H9 (cell line): ENCODE measurements around the gene CCR3. TPM values are rescaled to one million over a fixed set of nuclear protein-coding genes. Genes with fewer than 3 reads are reported as not detected.

Source experiments
- DNase-seq: peaks from one replicate; pipeline ENCODE4 v3.0.0-alpha.2; 2017
- H2AFZ ChIP-seq: one replicate; pipeline ENCODE4 v1.6.1; 2013; ENCODE audit warnings: mild to moderate bottlenecking, low read length, control low read depth, moderate library complexity
- H2AK5ac ChIP-seq: 2 replicates; pipeline ENCODE4 v1.6.1; 2013; ENCODE audit warnings: low read length, control low read depth, mixed read lengths; ENCODE audit not compliant: insufficient read length
- H2BK120ac ChIP-seq: one replicate; pipeline ENCODE4 v1.6.1; 2013; ENCODE audit warnings: low read depth, mild to moderate bottlenecking, low read length, control low read depth, inconsistent platforms; ENCODE audit not compliant: poor library complexity, severe bottlenecking
- H2BK12ac ChIP-seq: 2 replicates; pipeline ENCODE4 v1.6.1; 2013; ENCODE audit warnings: low read length, control low read depth, mixed read lengths, low read depth; ENCODE audit not compliant: insufficient read length
- H2BK15ac ChIP-seq: 2 replicates; pipeline ENCODE4 v1.6.1; 2013; ENCODE audit warnings: low read depth, low read length, control low read depth
- H2BK20ac ChIP-seq: one replicate; pipeline ENCODE4 v1.6.1; 2013; ENCODE audit warnings: low read depth, mild to moderate bottlenecking, low read length, control low read depth, inconsistent platforms; ENCODE audit not compliant: poor library complexity, severe bottlenecking
- H2BK5ac ChIP-seq: 2 replicates; pipeline ENCODE4 v1.6.1; 2013; ENCODE audit warnings: low read length, control low read depth, mixed read lengths; ENCODE audit not compliant: insufficient read length
- H3K14ac ChIP-seq: 2 replicates; pipeline ENCODE4 v1.6.1; 2013; ENCODE audit warnings: low read length, control low read depth; ENCODE audit not compliant: insufficient read depth
- H3K18ac ChIP-seq: 2 replicates; pipeline ENCODE4 v1.6.1; 2013; ENCODE audit warnings: low read depth, mild to moderate bottlenecking, mixed read lengths, low read length, control low read depth; ENCODE audit not compliant: insufficient read length
- H3K23ac ChIP-seq: 2 replicates; pipeline ENCODE4 v1.6.1; 2013; ENCODE audit warnings: low read length, control low read depth, mixed read lengths, low read depth; ENCODE audit not compliant: insufficient read length
- H3K23me2 ChIP-seq: 2 replicates; pipeline ENCODE4 v1.6.1; 2013; ENCODE audit warnings: low read depth, mild to moderate bottlenecking, mixed read lengths, low read length, control low read depth; ENCODE audit not compliant: insufficient read length, poor library complexity, severe bottlenecking
- H3K27ac ChIP-seq: 2 replicates; pipeline ENCODE4 v1.5.1; 2013; ENCODE audit warnings: low read length, control low read depth, mixed read lengths, low read depth; ENCODE audit not compliant: insufficient read length
- H3K27me3 ChIP-seq: 2 replicates; pipeline ENCODE4 v1.6.1; 2013; ENCODE audit warnings: low read length, control low read depth, inconsistent platforms; ENCODE audit not compliant: insufficient read depth
- H3K4ac ChIP-seq: 2 replicates; pipeline ENCODE4 v1.6.1; 2013; ENCODE audit warnings: low read depth, mild to moderate bottlenecking, control low read depth, inconsistent platforms, low read length, moderate library complexity
- H3K4me1 ChIP-seq: 2 replicates; pipeline ENCODE4 v1.6.1; 2013; ENCODE audit warnings: low read length, control low read depth, inconsistent platforms; ENCODE audit not compliant: insufficient read depth
- H3K4me2 ChIP-seq: 2 replicates; pipeline ENCODE4 v1.6.1; 2013; ENCODE audit warnings: low read length, control low read depth, mixed read lengths; ENCODE audit not compliant: insufficient read length, insufficient read depth
- H3K56ac ChIP-seq: 2 replicates; pipeline ENCODE4 v1.6.1; 2013; ENCODE audit warnings: low read depth, mild to moderate bottlenecking, mixed read lengths, low read length, control low read depth; ENCODE audit not compliant: insufficient read length
- H3K79me1 ChIP-seq: 2 replicates; pipeline ENCODE4 v1.6.1; 2013; ENCODE audit warnings: low read depth, mild to moderate bottlenecking, moderate library complexity, low read length, control low read depth, inconsistent platforms; ENCODE audit not compliant: insufficient read depth, poor library complexity, severe bottlenecking
- H3K79me2 ChIP-seq: 2 replicates; pipeline ENCODE4 v1.6.1; 2013; ENCODE audit warnings: low read length, control low read depth, inconsistent platforms; ENCODE audit not compliant: insufficient read depth
- H3K9ac ChIP-seq: 2 replicates; pipeline ENCODE4 v1.6.1; 2013; ENCODE audit warnings: low read length, control low read depth, mixed read lengths; ENCODE audit not compliant: insufficient read length; ENCODE audit errors: extremely low read depth
- H3K9me3 ChIP-seq: one replicate; pipeline ENCODE4 v1.6.1; 2013; ENCODE audit warnings: low read depth, low read length, inconsistent platforms; ENCODE audit not compliant: control insufficient read depth
- H3T11ph ChIP-seq: one replicate; pipeline ENCODE4 v1.6.1; 2013; ENCODE audit warnings: mild to moderate bottlenecking, low read length, control low read depth, inconsistent platforms
- H4K20me1 ChIP-seq: one replicate; pipeline ENCODE4 v1.6.1; 2013; ENCODE audit not compliant: control insufficient read depth, insufficient read length, insufficient read depth
- H4K5ac ChIP-seq: 2 replicates; pipeline ENCODE4 v1.6.1; 2013; ENCODE audit warnings: low read depth, mild to moderate bottlenecking, mixed read lengths, low read length, control low read depth; ENCODE audit not compliant: insufficient read length
- H4K8ac ChIP-seq: replicated peaks from 2 replicates; pipeline ENCODE4 v1.6.1; 2013; ENCODE audit warnings: low read length, control low read depth, mixed read lengths, low read depth; ENCODE audit not compliant: insufficient read length
- H4K91ac ChIP-seq: 2 replicates; pipeline ENCODE4 v1.6.1; 2013; ENCODE audit warnings: low read depth, mild to moderate bottlenecking, moderate library complexity, mixed read lengths, low read length, control low read depth; ENCODE audit not compliant: insufficient read length
- H3K27ac Mint-ChIP-seq, 3 experiments: 2 replicates in 2 of 3; 3 replicates in 1 of 3; pipeline ENCODE4 v1.8.0; 2020 to 2021; ENCODE audit warnings: mixed read lengths in 3 of 3, mild to moderate bottlenecking in 1 of 3, moderate library complexity in 1 of 3
- H3K27me3 Mint-ChIP-seq: 2 replicates; pipeline ENCODE4 v1.8.0; 2021; ENCODE audit warnings: low read depth, mild to moderate bottlenecking, moderate library complexity, mixed read lengths
- H3K36me3 Mint-ChIP-seq, 3 experiments: 2 replicates in 2 of 3; 3 replicates in 1 of 3; pipeline ENCODE4 v1.8.0; 2020 to 2021; ENCODE audit warnings: low read depth in 3 of 3, mixed read lengths in 3 of 3; ENCODE audit not compliant: insufficient read depth in 1 of 3
- H3K4me1 Mint-ChIP-seq, 2 experiments: 2 replicates each; pipeline ENCODE4 v1.8.0; 2020; ENCODE audit warnings: mixed read lengths in 2 of 2
- H3K4me3 Mint-ChIP-seq, 2 experiments: 2 replicates in 1 of 2; 3 replicates in 1 of 2; pipeline ENCODE4 v1.8.0; 2020 to 2021; ENCODE audit warnings: mild to moderate bottlenecking in 2 of 2, mixed read lengths in 2 of 2, moderate library complexity in 1 of 2
- H3K9me3 Mint-ChIP-seq, 2 experiments: 2 replicates in 1 of 2; 3 replicates in 1 of 2; pipeline ENCODE4 v1.8.0; 2020; ENCODE audit warnings: mild to moderate bottlenecking in 2 of 2, mixed read lengths in 2 of 2, moderate library complexity in 1 of 2
- WGBS: extraction: QIAGEN DNeasy Blood & Tissue Kit; methylation state at CpG from one replicate; pipeline ENCODE4 v1.1.7; 2013; ENCODE audit warnings: missing lambda C conversion rate, low lambda C conversion rate, mixed read lengths; ENCODE audit not compliant: insufficient read length; ENCODE audit errors: extremely low coverage; 5-methylcytosine and 5-hydroxymethylcytosine counted together
- total RNA-seq: library from RNA; stranded (reverse); gene quantifications from 2 replicates; pipeline ENCODE4 v1.2.1, GENCODE V29; 2021
- TF ChIP-seq, protein P1 (sequence below): fragments of 200-600 bp; sonication (generic); conservative IDR thresholded peaks from 3 replicates; pipeline ENCODE4 v1.8.0; 2021; ENCODE audit warnings: antibody characterized with exemption, mild to moderate bottlenecking

Gene CCR3
- total RNA-seq, 1 experiment from 2014 or later, result not detected

DNA sequence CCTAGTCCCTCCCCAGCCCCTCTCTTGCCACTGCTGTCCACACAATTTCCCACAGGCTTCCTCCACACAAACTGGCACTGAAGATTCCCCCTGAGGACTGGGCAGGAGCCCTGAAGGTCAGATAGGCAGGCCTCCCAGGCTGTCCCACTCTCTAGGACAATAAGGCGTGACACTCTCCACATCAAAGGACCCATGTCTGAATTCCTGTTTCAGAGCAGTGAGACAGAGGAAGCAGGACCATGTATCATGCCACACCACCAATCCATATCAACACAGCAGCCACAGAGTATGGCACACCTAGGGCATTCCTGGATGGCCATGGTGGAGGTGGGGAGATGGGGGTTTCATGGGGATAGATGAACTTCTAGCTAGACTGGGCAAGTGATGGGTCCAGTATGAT is 20.3 kb upstream of the CCR3 start:
- H3K4me3 Mint-ChIP-seq, result no peak overlapping the region
- Histone ChIP-seq H2AFZ (no peak overlapping the region), H2BK5ac (no peak overlapping the region), H2AK5ac (no peak overlapping the region), H2BK12ac (no peak overlapping the region), H3K23ac (no peak overlapping the region), H3K27ac (no peak overlapping the region), H3T11ph (no peak overlapping the region), H3K79me1 (no peaks in the 10 kb centered on the region), H4K5ac (no peak overlapping the region), H3K14ac (no peak overlapping the region), H3K4ac (no peak overlapping the region), H4K91ac (no peak overlapping the region), H3K4me2 (no peak overlapping the region), H3K27me3 (no peaks in the 10 kb centered on the region), H2BK20ac (no peak overlapping the region), H3K9me3 (no peaks in the 10 kb centered on the region), H3K23me2 (no peaks in the 10 kb centered on the region), H3K79me2 (no peaks in the 10 kb centered on the region), H3K4me1 (no peaks in the 10 kb centered on the region), H2BK15ac (no peak overlapping the region), H4K20me1 (no peaks in the 10 kb centered on the region), H3K56ac (no peak overlapping the region), H2BK120ac (no peak overlapping the region), H4K8ac (no peak overlapping the region), H3K18ac (no peak overlapping the region), H3K9ac (no peak overlapping the region)
- H3K4me1 Mint-ChIP-seq, result no peaks in the 10 kb centered on the region
- H3K27me3 Mint-ChIP-seq, result peaks cover 5% of the 10 kb centered on the region; the same call in 1 of the 2 replicates
- H3K27ac Mint-ChIP-seq, result no peak overlapping the region
- TF ChIP-seq, protein P1, sequence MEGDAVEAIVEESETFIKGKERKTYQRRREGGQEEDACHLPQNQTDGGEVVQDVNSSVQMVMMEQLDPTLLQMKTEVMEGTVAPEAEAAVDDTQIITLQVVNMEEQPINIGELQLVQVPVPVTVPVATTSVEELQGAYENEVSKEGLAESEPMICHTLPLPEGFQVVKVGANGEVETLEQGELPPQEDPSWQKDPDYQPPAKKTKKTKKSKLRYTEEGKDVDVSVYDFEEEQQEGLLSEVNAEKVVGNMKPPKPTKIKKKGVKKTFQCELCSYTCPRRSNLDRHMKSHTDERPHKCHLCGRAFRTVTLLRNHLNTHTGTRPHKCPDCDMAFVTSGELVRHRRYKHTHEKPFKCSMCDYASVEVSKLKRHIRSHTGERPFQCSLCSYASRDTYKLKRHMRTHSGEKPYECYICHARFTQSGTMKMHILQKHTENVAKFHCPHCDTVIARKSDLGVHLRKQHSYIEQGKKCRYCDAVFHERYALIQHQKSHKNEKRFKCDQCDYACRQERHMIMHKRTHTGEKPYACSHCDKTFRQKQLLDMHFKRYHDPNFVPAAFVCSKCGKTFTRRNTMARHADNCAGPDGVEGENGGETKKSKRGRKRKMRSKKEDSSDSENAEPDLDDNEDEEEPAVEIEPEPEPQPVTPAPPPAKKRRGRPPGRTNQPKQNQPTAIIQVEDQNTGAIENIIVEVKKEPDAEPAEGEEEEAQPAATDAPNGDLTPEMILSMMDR, result no peak
- no peak for DNase-seq
- WGBS, result no CpG with 5 or more reads among the region's 1 CpG
- 0 out of 7 replicates have a peak, but pooled peaks cover 0 to 4% (median 0%) of the 10 kb centered on the region in 3 experiments for H3K36me3 Mint-ChIP-seq
- H3K9me3 Mint-ChIP-seq, result peaks cover 8 to 10% of the 10 kb centered on the region in 2 experiments; a peak in 4 of 5 replicates
